Endothelial cell of umbilical vein (primary cell): ENCODE results near the gene MAPKBP1. TPM values are rescaled to one million over a fixed set of nuclear protein-coding genes. Genes with fewer than 3 reads are reported as not detected.

Source experiments
- BruUV-seq: library from RNA; stranded (reverse); fragments of 400-500 nt; replicated peaks from 2 replicates; lab custom pipeline; 2021; lab: Mats Ljungman, UMichigan
- CTCF ChIA-PET: fragments of 300-600, 350-600 bp; sonication (Branson Sonifier 250); formaldehyde crosslinking; loops from one replicate; lab custom pipeline; 2021; ENCODE audit warnings: antibody characterized with exemption, inconsistent platforms; lab: Charles Lee
- POLR2A ChIA-PET: fragments of 300-600, 350-600 bp; sonication (Branson Sonifier 250); formaldehyde crosslinking; loops from one replicate; lab custom pipeline; 2021; ENCODE audit warnings: antibody characterized with exemption, inconsistent platforms; lab: Charles Lee
- DNase-seq: peaks from one replicate; pipeline ENCODE4 v3.0.0-alpha.2; 2011; ENCODE audit warnings: low read depth, low spot score
- FAIRE-seq: peaks from 2 replicates; lab custom pipeline; 2011; peaks lifted over from hg19 to GRCh38; lab: Jason Lieb, UNC
- H2AFZ ChIP-seq: 2 replicates; pipeline ENCODE4 v1.6.0; 2012; ENCODE audit warnings: low read depth, low read length, control low read depth, inconsistent platforms
- H3K27ac ChIP-seq: 2 replicates; pipeline ENCODE4 v1.5.1; 2011; ENCODE audit warnings: low read depth, mild to moderate bottlenecking, control low read depth, low read length, moderate library complexity; ENCODE audit not compliant: insufficient read depth
- H3K27me3 ChIP-seq, 2 experiments: 2 replicates each; pipeline versions ENCODE4 v1.6.0 to v1.6.1; 2011; ENCODE audit warnings: low read length in 2 of 2, mixed read lengths in 1 of 2; ENCODE audit not compliant: control insufficient read depth in 2 of 2, insufficient read depth in 2 of 2
- H3K36me3 ChIP-seq, 2 experiments: 2 replicates in 1 of 2; 3 replicates in 1 of 2; pipeline ENCODE4 v1.5.1; 2011; ENCODE audit warnings: low read length in 2 of 2, mild to moderate bottlenecking in 1 of 2, moderate library complexity in 1 of 2; ENCODE audit not compliant: control insufficient read depth in 2 of 2, insufficient read depth in 2 of 2; ENCODE audit errors: extremely low read depth in 1 of 2
- H3K4me1 ChIP-seq: 3 replicates; pipeline ENCODE4 v1.5.1; 2011; ENCODE audit warnings: mild to moderate bottlenecking, low read length; ENCODE audit not compliant: control insufficient read depth, insufficient read depth; ENCODE audit errors: extremely low read depth
- H3K4me2 ChIP-seq: 2 replicates; pipeline ENCODE4 v1.6.1; 2011; ENCODE audit warnings: low read length, control low read depth, mixed read lengths; ENCODE audit not compliant: insufficient read depth
- H3K4me3 ChIP-seq, 3 experiments: fragments of 200-600 bp in 1 of 3; sonication (generic), shearing (Covaris generic) in 1 of 3; replicated peaks in 1 of 3; 2 replicates each; pipeline ENCODE4 v1.5.1; 2011 to 2016; ENCODE audit warnings: control low read depth in 3 of 3, low read length in 3 of 3, mild to moderate bottlenecking in 2 of 3, inconsistent platforms in 1 of 3, low read depth in 1 of 3, moderate library complexity in 1 of 3; ENCODE audit not compliant: insufficient read depth in 1 of 3
- H3K79me2 ChIP-seq: 2 replicates; pipeline ENCODE4 v1.6.0; 2012; ENCODE audit warnings: low read length, inconsistent platforms; ENCODE audit not compliant: control insufficient read depth, insufficient read depth
- H3K9ac ChIP-seq: replicated peaks from 2 replicates; pipeline ENCODE3; 2011; ENCODE audit warnings: low read length, control low read depth; ENCODE audit not compliant: insufficient read depth; ENCODE audit errors: extremely low read depth
- H3K9me1 ChIP-seq: replicated peaks from 3 replicates; pipeline ENCODE4 v1.6.0; 2011; ENCODE audit warnings: mild to moderate bottlenecking, low read length; ENCODE audit not compliant: control insufficient read depth, insufficient read depth; ENCODE audit errors: extremely low read depth
- H3K9me3 ChIP-seq: replicated peaks from 2 replicates; pipeline ENCODE4 v1.5.1; 2012; ENCODE audit warnings: low read length, inconsistent platforms; ENCODE audit not compliant: control insufficient read depth, insufficient read depth
- H4K20me1 ChIP-seq: replicated peaks from 2 replicates; pipeline ENCODE3; 2011; ENCODE audit warnings: mild to moderate bottlenecking, low read length; ENCODE audit not compliant: control insufficient read depth, insufficient read depth; ENCODE audit errors: extremely low read depth
- CTCF ChIP-seq, 2 donors: IDR thresholded peaks; 1 replicate in 1 of 2; 2 replicates in 1 of 2; pipeline ENCODE4 v1.5.1; 2011; ENCODE audit warnings: low read length in 2 of 2, mild to moderate bottlenecking in 2 of 2, moderate library complexity in 2 of 2, control low read depth in 1 of 2, inconsistent platforms in 1 of 2, low read depth in 1 of 2; ENCODE audit not compliant: insufficient read depth in 1 of 2; ENCODE audit errors: extremely low read depth in 1 of 2
- EZH2 ChIP-seq: IDR thresholded peaks from 2 replicates; pipeline ENCODE4 v1.6.1; 2012; ENCODE audit warnings: borderline replicate concordance, low read depth, mild to moderate bottlenecking, moderate library complexity, low read length, inconsistent platforms; ENCODE audit not compliant: severe bottlenecking
- FOS ChIP-seq: IDR thresholded peaks from 2 replicates; pipeline ENCODE4 v1.6.1; 2011; ENCODE audit warnings: mild to moderate bottlenecking, low read length, moderate library complexity, borderline replicate concordance; ENCODE audit not compliant: insufficient read depth
- GATA2 ChIP-seq: IDR thresholded peaks from 2 replicates; pipeline ENCODE4 v1.7.0; 2011; ENCODE audit warnings: low read depth, mild to moderate bottlenecking, moderate library complexity, mixed read lengths, low read length; ENCODE audit not compliant: insufficient read length, insufficient read depth
- JUN ChIP-seq: IDR thresholded peaks from 2 replicates; pipeline ENCODE4 v1.6.1; 2011; ENCODE audit warnings: borderline replicate concordance, low read depth; ENCODE audit not compliant: insufficient read length, insufficient read depth
- MYC ChIP-seq: IDR thresholded peaks from one replicate; pipeline ENCODE4 v1.6.1; 2011; ENCODE audit warnings: mild to moderate bottlenecking, low read depth, low read length
- POLR2A ChIP-seq: IDR thresholded peaks from 2 replicates; pipeline ENCODE4 v1.6.1; 2012; ENCODE audit warnings: low read depth, mild to moderate bottlenecking, control low read depth, low read length
- POLR2AphosphoS5 ChIP-seq: IDR thresholded peaks from 2 replicates; pipeline ENCODE4 v1.6.1; 2012; ENCODE audit warnings: low read depth, mild to moderate bottlenecking, control low read depth, low read length, moderate library complexity; ENCODE audit not compliant: insufficient read depth
- dilution Hi-C: fragments of 300-500 bp; cut with MboI; formaldehyde crosslinking; loops from one replicate; pipeline ENCODE4 v1.15.0; 2019; ENCODE audit warnings: low sequenced_read_pairs; ENCODE audit not compliant: extremely low pct_ligation_motif_present
- intact Hi-C: fragments of 100-400 bp; cut with micrococcal nuclease; formaldehyde crosslinking; loops from one replicate; pipeline ENCODE4 v1.10.0; 2022
- polyA plus RNA-seq, 4 experiments: library from polyadenylated mRNA; depleted of rRNA in 3 of 4; stranded (reverse) in 3 of 4; unstranded in 1 of 4; fragments of >200 nt; gene quantifications; 2 replicates each; pipeline versions ENCODE4 v1.2.1 to v1.2.3, GENCODE V29; 2011 to 2012; ENCODE audit warnings: missing spikeins in 1 of 4
- total RNA-seq: library from RNA; stranded (reverse); gene quantifications from 2 replicates; pipeline ENCODE4 v1.2.3, GENCODE V29; 2021
- TF ChIP-seq, protein P1 (sequence below): IDR thresholded peaks from 2 replicates; pipeline ENCODE4 v1.6.1; 2011; ENCODE audit not compliant: insufficient read depth, insufficient read length

Gene MAPKBP1
- total and polyA plus RNA-seq, 2 donors (not counting 3 experiments of a cell fraction or from before 2014, with no cell fraction given): 12.3 to 55.8 TPM

- FAIRE-seq (no peak), DNase-seq (no peak)
- H3K9me1 ChIP-seq: no peaks in the 10 kb centered on the region
- no peaks in the 10 kb centered on the region for H3K9me3 ChIP-seq
- H3K4me1 ChIP-seq: no peaks in the 10 kb centered on the region
- dilution Hi-C loops: no loop called here
- H3K27me3 ChIP-seq: no peaks in the 10 kb centered on the region
- H3K4me3 ChIP-seq: no peak overlapping the region
- H3K9ac ChIP-seq: no peak overlapping the region
- intact Hi-C loops: no loop called here
- H3K79me2 ChIP-seq: no peaks in the 10 kb centered on the region
- no peak for TF ChIP-seq JUN
- TF ChIP-seq EZH2: no peak
- TF ChIP-seq, protein P1, sequence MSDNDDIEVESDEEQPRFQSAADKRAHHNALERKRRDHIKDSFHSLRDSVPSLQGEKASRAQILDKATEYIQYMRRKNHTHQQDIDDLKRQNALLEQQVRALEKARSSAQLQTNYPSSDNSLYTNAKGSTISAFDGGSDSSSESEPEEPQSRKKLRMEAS: no peak
- TF ChIP-seq FOS: no peak
- H4K20me1 ChIP-seq: no peaks in the 10 kb centered on the region
- POLR2A ChIA-PET: no interaction called here
- peaks cover 7 to 9% of the 10 kb centered on the region in 2 experiments for H3K36me3 ChIP-seq
- H3K27ac ChIP-seq: no peak overlapping the region
- no peak overlapping the region for H2AFZ ChIP-seq
- no TSS peak for BruUV-seq
- H3K4me2 ChIP-seq: no peak overlapping the region
- CTCF ChIA-PET: no interaction called here
Measured at GRCh38 chr15:41734079-41734478, 40.2 kb upstream of the MAPKBP1 start.

DNA sequence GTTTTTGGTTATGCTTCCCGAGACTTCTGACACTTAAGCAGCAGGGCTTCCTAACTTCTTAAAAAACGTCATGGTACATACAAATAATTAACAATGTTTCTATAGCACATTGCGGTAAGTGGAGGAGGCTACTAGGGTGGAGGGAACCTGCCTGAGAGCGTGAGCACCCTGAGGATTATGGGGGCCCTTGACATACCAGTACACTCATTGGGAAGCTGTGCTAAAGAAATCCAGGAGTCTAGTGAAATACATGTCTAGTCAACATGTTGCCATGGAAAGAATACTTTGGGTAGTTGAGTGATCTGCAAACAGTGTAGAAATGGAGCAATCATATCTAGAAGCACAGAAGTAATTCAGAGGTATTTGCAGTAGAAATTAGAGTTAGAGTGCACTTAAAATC, 39.2 kb upstream of the MAPKBP1 start:
- Histone ChIP-seq H3K4me3 (no peak overlapping the region), H3K9me3 (no peaks in the 10 kb centered on the region), H3K27ac (no peak overlapping the region), H3K9me1 (no peaks in the 10 kb centered on the region), H3K27me3 (no peaks in the 10 kb centered on the region), H4K20me1 (no peaks in the 10 kb centered on the region), H2AFZ (no peak overlapping the region), H3K9ac (no peak overlapping the region), H3K79me2 (no peaks in the 10 kb centered on the region), H3K4me1 (no peaks in the 10 kb centered on the region), H3K4me2 (no peak overlapping the region), H3K36me3 (peaks cover 9% of the 10 kb centered on the region in 2 experiments)
- intact Hi-C loops: no loop called here
- FAIRE-seq: no peak
- POLR2A ChIA-PET: no interaction called here
- BruUV-seq: no TSS peak
- CTCF ChIA-PET: interaction anchor here (1.0 kb wide), 1 partner anchor 131 kb away, joined by 3 read pairs; no protein-coding TSS in a partner anchor
- dilution Hi-C loops: no loop called here
- DNase-seq: no peak
- no peak for TF ChIP-seq FOS
- TF ChIP-seq EZH2: no peak
- no peak for TF ChIP-seq POLR2AphosphoS5
- TF ChIP-seq, protein P1: no peak
- no peak for TF ChIP-seq GATA2
- TF ChIP-seq MYC: no peak
- no peak for TF ChIP-seq CTCF (IDR thresholded peaks at IDR 0.05; ENCODE audit: extremely low read depth in 1 of 2, insufficient read depth in 1 of 2, low read depth in 1 of 2, low read length in 2 of 2)
- TF ChIP-seq JUN: no peak
- TF ChIP-seq POLR2A: no peak
